ENCODE measurements around the gene RNF20.
"Not testable (repeated sequence)": the region's sequence is repeated elsewhere in the genome, so short reads cannot be mapped to it uniquely, and the experiment has no call there.

Gene RNF20

DNA sequence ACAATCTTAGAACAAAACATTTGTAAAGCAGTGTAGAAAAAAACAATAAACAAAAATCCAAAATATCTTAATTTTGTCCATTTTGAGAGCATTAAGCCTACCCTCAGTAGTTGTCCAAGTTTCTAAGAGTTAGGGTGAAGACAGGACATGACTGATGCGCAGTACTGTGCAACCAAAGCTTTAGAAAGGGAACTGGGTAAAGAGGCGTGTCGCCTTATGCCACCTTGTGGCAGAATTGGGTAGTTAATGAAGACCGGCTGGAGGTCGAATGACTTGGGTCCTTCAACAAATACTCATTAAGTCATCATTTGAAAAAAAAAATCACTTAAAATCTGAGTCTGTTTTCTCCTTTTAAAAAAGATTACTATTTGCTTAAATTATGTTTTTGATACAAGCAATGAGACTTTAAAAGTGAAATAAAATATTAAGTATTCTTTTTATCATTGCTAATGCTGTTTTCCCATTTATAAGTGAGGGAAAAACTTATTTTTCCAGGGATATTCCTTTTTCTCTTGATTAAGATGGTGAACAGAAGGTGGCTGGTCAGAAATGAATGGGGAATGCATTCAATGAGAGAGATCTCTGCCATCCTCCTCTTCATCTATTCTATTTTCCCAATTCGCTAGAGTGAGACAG lies 3.5 kb upstream of the RNF20 start:
- peak in 2 of 3 donors; percentile 44 to 57 for DNase-seq (ENCODE audit: low read depth in 3 of 3)

DNA sequence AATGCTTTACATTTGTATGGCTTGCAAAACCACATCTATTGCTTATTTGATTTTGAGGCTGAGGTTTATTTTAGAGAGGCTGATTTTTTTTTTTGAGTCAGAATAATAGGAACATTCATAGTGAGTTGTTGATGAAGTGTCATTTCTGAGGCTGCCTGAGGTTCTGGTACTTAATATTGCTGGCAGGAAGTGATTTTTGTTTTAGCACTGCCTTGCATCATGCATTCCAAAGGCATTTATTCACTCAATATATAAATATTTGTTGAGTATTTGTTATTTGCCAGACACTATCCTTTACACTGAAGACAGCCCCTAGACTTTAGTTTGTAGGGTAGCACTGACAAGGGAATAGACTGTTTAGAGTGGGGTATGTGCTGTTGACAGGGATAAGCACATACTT lies 2.7 kb downstream of the RNF20 start:
- DNase-seq (ENCODE audit: low read depth in 3 of 3): no peak

DNA sequence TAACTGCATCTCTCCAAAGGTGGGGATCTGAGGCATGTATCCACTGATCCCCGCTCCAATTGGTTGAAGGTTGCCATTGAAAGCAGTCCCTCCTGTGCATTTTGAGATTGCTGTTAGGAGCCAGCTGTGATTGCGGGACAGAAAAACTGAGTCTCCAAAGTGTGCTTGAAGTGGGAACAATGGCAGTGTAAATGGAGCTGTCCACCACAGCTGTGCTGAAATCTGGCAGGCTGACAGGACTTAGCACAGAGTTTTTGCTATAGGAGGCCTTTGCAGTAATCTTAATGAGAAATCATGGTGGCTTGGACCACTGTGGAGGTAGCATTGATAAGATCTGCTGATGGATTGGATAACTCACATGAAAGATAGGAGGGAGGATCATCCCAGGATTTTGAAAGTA lies 3.3 kb downstream of the RNF20 start:
- peak in 1 of 3 donors; percentile 14 for DNase-seq (ENCODE audit: low read depth in 3 of 3)

DNA sequence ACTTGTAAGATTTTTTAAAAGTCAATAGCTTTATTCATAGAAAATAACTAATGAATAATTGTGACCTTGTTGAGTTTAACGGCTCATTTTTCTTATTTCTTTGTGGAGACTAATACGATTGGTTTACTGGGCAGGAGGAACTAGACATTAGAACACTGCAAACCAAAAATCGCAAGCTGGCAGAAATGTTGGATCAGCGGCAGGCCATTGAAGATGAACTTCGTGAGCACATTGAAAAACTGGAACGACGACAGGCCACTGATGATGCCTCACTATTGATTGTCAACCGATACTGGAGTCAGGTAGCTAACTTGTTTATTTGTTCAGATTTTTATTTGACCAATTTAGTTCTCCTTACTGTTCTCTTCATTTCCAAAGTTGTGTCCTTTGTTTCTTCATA lies 6.4 kb downstream of the RNF20 start:
- no peak for DNase-seq (ENCODE audit: low read depth in 3 of 3)

DNA sequence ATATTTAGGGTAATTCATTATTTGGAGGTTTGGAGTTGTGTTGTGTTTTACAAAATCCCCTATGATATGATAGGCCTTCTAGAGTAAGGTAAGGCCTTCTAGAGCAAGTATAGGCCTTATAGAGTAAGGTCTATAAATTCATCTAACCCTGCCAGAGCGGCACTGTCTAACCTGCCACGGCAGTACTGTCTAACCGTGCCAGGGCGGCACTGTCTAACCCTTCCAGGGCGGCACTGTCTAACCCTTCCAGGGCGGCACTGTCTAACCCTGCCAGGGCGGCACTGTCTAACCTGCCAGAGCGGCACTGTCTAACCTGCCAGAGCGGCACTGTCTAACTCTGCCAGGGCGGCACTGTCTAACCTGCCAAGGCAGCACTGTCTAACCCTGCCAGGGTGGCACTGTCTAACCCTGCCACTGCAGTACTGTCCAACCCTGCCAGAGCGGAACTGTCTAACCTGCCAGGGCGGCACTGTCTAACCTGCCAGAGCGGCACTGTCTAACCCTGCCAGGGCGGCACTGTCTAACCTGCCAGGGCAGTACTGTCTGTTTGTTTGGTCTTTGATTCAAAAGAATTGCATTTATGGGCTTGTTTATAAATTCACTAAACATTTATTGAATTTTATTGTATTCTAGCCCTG lies 9.6 kb downstream of the RNF20 start:
- DNase-seq (ENCODE audit: low read depth in 3 of 3): no peak

DNA sequence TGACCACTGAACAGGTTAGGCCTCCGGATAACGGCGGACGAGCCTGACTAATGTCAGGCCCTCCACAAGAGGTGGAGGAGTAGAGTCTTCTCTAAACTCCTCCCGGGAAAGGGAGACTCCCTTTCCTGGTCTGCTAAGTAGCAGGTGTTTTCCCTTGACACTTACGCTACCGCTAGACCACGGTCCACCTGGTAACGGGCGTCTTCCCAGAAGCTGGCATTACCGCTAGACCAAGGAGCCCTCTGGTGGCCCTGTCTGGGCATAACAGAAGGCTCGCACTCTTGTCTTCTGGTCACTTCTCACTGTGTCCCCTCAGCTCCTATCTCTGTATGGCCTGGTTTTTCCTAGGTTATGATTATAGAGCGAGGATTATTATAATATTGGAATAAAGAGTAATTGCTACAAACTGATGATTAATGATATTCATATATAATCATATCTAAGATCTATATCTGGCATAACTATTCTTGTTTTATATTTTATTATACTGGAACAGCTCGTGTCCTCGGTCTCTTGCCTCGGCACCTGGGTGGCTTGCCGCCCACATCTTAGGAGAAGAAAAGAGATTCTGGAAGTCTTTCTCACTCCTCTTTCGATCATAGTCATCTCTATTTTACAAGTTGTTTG lies 15.9 kb downstream of the RNF20 start:
- not testable (repeated sequence) for DNase-seq (ENCODE audit: low read depth in 3 of 3)

DNA sequence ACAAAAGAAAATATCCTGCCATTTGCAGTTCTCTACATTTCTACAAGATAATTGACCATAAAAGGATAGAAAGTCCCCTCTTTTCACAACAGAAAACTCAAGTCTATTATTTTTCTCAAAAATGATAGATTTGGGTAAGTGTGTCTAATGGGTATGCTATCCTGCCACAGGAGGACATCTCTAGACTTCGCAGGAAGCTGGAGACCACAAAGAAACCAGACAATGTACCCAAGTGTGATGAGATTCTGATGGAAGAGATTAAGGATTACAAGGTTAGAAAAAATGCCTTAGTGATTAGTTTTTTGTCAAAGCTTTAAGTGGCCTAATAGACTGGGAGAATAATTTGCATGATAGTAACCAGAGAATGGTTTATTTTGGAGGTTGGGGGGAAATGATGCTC lies 28.1 kb downstream of the RNF20 start:
- DNase-seq (ENCODE audit: low read depth in 3 of 3): no peak

DNA sequence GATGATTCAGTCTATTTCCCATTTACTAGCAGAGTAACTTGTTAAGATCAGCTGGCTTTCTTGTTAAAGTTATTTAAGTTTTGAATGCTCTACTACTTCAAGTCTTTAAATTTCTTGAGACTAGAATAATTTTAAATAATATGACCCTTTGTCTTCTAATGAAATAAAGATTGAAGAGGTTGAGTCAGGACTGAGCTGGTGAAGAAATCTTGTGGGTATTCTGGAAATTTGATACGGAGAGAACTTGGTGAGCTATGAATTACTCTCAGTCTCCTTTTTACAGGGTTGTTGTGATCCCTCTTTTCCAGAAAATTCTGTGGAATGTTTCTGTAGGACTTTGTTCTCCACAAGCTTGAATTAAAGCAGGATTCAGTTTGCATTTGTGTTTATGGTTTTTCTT lies 29.3 kb downstream of the RNF20 start:
- no peak for DNase-seq (ENCODE audit: low read depth in 3 of 3)

DNA sequence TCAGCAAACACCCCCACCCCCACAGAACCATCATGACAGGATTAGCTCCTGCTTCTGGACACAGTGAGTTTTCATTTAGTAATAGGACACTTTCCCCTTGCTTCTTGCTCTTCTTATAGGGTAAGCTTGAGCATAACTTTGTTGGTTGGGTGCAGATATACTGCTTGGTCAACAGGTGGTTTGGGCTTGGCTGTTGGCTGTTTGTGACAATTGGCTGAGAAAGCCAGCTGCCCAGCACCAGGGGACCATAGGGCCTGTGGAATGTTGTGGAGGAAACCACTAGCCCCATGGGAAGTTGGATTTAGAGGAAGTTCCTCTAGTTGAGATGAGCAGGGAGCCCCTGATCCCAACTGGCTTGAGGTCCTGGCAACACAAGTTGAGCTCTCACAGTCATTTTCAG lies 30.6 kb downstream of the RNF20 start:
- DNase-seq (ENCODE audit: low read depth in 3 of 3): no peak

DNA sequence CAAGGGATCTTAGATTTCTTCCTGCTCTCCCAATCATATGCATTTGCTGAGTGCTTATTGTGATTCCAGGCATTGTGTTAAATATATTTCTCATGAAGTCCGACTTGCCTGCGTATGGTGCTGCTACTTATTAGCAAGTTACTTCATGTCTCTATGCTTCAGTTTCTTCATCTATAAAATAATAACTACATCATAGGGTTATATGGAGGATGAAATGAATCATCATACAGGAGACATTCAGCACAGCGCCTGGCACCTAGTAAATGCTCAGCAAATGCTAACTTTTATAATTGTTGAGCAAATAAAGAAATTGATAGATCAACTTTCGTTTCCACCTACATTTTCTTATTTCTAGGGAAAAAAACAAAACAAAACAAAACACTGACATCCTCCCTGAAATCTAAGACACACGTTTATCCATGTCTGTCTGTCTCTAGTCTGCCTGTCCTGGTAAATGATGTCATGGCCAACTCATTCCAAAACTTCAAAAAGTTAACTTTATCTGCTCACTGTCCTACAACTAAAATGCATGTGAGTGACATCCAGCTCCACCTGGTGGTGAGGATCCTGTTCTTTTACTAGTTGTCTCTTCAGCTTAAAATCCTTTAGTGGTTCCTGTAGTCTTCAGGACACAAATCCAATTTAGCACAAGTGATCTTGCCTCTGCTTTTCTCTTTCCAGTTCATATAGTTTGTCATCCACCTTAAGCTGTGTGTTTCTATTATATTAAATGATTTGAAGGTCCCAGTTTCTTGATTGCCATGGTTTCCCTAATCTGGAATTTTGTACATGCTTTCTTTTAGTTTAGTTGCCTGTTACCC lies 33.5 kb downstream of the RNF20 start:
- DNase-seq (ENCODE audit: low read depth in 3 of 3): no peak

DNA sequence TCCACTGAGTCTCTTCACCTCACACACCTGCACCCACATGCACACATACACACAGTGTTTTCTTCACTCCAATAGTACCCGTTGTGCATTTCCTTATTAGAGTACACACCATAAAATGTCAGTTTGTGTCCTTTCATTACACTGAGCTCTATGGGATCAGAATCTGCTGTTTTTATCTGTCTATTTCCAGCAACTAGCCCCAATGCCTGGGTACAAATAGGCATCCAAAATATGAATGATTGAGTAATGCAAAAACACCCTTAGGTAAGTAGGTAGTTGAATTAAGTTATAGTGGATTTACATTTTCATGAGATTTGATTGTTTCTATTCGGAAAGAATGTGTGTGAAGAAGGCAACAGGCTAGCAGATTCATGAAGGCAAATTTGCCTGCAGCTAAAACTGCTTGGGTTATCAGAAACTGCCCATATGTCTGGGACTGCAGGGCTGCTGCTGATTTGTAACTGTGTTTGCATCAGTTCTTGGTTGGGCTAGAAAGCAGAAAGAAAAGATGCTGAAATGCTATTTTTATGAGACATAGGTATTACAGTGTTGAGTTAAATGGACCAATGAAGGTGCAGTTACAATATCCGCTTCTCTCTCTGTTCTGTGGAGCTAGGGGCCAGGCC lies 34.2 kb downstream of the RNF20 start:
- DNase-seq (ENCODE audit: low read depth in 3 of 3): no peak

DNA sequence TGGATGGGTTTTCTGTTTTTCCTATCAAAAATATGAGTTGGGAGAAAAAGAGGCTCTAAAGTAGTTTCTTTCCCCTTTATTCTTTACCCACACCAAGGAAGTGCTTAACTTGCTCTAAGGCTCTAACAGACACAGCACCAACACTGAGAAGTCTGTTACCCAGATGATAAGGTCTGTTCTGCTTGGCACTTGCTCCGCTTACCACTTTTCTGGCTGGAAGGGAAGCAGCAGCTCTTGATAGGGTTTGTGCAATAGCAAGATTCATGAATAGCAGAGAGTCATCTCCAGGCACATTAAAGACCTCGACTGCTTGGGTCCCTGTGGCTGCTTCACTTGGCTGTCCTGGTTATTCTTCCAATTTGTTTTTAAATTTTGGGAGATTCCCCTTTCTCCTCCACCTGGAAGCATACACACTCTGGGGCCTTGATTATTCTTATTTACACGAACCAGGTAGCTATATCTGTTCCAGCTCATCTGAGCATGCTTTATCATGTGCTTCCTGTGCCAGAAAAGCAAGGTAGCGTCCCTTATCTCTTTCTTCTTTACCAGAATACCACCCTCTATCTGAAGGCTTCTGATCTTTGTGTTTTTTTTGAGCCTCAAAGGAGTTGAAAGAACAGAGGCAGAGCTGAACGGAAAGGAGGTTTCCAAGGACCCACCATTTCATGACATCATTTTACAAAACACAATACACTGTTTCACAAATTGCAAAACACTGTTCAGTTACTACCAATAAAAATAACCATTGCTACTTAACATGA lies 36.3 kb downstream of the RNF20 start:
- DNase-seq (ENCODE audit: low read depth in 3 of 3): no peak

DNA sequence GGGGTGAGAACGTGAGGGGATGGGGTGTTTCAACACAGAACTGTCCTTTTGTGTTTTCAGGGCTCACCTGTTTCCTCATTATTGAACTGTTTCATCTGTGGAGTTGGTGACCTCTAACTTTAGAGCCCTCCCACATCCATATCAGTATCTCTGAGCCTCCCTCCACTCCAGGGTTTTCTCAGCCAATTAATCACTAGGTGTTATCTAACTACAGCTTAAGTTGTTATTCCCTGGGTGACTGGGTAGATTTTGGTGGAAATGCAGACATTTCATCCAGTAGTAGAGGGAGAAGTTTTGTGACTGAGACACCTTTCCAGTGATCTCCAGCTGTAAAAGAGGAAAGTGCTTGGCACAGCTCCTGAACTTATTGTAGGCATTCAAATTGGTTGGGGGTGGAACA lies 37.5 kb downstream of the RNF20 start:
- no peak for DNase-seq (ENCODE audit: low read depth in 3 of 3)

DNA sequence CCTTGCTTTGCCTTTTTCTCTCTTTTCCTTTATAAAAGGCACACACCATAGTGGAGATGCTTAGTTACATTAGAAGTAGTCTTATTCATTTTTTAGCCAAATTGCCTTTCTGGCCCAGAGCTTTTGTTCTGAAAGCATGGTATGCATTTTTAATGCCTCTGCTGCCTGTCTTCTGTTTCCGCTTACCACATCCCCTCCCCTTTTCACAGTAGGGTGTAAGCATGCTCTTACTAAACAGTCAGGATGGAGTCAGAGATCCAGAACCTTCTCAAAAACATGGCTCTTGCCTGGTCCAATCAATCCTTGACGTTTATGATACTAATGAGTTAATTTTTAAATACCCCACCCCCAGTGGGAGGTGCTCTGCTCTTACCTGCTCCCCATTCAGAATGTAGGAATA lies 38.7 kb downstream of the RNF20 start:
- DNase-seq (ENCODE audit: low read depth in 3 of 3): no peak

DNA sequence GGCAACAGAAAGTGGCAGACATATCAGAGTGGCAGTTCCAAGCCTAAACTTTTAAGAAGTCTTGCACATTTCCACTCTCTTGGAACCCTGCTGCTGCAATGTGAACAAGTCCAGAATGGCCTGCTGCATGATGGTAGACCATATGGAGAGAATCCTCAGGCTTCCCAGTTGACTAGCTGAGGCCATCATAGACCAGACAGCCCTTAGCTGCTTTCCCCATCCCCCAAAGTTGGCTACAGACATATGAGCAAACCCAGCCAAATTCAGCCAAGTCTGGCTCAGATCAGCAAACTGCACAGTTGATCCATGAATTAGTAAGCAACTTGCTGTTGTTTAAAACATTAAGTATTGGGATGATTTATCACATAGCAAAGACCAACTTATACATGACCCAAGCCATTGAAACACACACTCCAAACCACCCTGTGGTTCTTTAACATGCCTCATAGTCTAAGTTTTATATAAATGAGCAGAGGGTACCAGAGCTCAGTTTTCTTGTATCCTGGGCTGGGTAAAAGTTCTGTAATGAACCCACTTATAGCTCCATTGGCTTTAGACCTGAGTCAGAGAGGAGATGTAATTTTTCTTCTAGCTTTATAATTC lies 41.2 kb downstream of the RNF20 start:
- DNase-seq (ENCODE audit: low read depth in 3 of 3): no peak

DNA sequence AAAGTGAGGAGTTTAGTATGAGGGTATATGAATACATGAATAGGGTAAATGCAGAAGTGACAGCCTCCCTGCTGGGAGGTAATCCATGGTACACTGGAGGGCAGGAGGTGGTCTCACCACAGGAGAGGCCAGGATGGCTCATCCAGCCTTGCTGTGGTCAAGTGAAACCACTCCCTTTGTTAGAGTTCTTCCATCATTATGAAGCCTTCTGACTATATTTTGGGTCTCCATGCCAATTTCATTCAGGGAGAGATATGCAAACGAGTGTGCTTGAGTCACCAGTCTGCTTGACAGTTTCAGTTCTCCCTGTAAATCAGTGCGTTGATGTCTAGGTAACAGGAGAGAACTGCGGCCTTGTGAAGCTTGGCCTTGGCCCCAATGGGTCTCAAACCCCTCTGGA lies 44.7 kb downstream of the RNF20 start:
- DNase-seq (ENCODE audit: low read depth in 3 of 3): no peak

DNA sequence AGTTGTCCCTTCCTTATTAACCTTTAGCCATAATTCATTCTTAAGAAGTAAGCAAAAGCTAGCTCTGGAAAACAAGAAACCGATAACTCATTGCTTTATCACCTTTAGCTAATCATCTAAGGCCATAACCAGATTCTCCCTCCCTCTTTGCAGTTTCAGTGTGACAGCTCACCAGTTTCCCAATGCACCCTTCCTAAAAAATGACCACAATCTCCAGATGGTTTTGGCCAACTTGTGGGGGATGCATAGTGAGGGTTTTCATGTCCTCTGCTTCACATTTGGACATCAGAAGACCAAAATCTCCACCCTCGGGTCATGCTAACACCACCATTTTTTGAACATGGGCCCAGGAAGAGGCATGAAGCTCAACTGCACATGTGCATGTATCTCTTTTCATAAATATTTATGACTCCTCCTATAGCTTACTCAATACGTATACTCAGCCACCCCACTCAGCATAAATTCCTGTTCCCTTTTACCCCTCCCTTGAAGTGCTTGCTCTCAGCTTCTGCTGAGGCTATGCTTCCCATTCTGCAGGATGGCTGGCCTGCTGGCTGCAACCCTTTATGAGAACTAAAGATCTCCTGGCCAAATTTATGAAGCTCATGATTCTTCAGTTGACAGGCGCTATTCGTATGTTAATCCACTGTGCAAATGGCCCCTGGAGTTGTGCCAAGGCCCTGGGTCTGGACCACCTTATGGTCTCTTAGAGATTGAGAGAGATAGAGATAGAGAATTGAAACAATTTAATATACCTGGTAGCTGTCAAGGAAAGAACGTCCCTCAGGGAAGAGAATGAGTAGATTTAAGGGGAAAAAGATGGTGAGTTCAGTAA lies 46.3 kb downstream of the RNF20 start:
- no peak for DNase-seq (ENCODE audit: low read depth in 3 of 3)

DNA sequence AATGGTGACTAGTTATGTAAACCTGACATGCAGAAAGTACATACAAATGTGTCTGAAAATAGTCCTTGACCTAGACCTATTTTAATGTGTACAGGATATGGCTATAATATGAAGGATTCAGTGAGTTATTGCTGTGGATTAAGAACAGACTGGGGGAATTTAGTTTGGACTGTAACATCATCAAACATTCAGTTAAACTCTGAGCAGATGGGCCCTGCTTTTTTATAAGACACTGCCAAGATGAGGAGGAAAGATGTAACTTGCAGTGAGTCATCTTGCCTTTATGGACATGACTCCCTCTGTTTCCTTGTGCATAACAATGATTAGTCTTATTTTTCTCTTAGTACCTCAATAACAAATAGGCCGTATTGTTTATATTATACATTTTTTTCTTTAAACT lies 48.9 kb downstream of the RNF20 start:
- DNase-seq (ENCODE audit: low read depth in 3 of 3): no peak

DNA sequence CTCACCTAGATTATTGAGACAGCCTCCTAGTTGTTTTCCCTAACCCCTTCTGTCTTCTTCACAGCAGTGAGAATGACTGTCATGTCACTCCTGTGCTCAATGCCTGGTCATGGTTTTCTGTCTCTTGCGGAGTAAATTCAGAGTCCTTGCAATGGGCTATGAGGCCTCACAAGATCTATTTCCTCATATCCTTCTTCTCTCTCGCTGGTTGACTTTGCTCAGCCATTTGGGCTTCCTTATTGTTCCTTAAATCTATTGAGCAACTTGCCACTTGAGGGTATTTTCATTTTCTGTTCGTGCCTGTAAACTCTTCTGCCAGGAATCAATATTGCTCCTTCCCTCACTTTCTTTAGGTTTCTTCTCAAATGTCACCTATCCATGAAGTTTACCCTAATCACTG lies 52.1 kb downstream of the RNF20 start:
- no peak for DNase-seq (ENCODE audit: low read depth in 3 of 3)

DNA sequence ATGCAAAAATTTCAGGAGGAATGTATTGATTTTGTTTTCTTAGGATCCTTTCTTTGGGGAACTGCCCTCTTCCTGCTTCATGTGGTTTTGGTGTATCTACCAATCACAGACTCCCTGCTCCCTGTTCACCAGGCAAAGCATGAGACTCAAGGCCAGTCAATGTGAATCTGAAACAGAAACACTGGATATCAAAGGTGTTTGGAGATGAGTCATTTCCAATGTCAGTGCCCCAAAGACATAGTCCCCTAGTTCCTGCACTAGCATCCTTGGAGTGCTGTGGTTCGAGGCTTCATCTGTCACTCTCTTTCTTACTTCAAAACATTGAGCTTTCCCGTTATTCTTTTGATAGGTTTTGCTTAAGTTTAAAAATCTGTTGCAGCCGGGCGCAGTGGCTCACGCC lies 53.0 kb downstream of the RNF20 start:
- DNase-seq (ENCODE audit: low read depth in 3 of 3): peak in 1 of 3 donors; percentile 3
